Loucy (cell line): Measurements from ENCODE around the gene EFCAB8.

ENCODE experiments used
- H2AFZ ChIP-seq: fragments of 200-600 bp; sonication (generic); 2 replicates; pipeline ENCODE4 v1.6.0; 2016; ENCODE audit warnings: antibody characterized with exemption, mild to moderate bottlenecking, low read length, moderate library complexity
- H3F3A ChIP-seq: fragments of 200-600 bp; 2 replicates; pipeline ENCODE4 v1.6.0; 2016; ENCODE audit warnings: antibody characterized with exemption, low read depth, mild to moderate bottlenecking
- H3K27me3 ChIP-seq: fragments of 200-600 bp; sonication (generic); 2 replicates; pipeline ENCODE4 v1.6.1; 2014; ENCODE audit warnings: low read length, mild to moderate bottlenecking; ENCODE audit not compliant: insufficient read depth, poor library complexity, severe bottlenecking
- H3K36me3 ChIP-seq: fragments of 200-600 bp; sonication (generic); 2 replicates; pipeline ENCODE4 v1.6.1; 2016; ENCODE audit warnings: low read length; ENCODE audit not compliant: insufficient read depth
- H3K4me1 ChIP-seq: fragments of 200-600 bp; sonication (generic); 2 replicates; pipeline ENCODE4 v1.5.1; 2014; ENCODE audit warnings: low read length, mild to moderate bottlenecking; ENCODE audit not compliant: insufficient read depth, poor library complexity, severe bottlenecking
- H3K4me2 ChIP-seq: fragments of 200-600 bp; sonication (generic); 2 replicates; pipeline ENCODE4 v1.6.0; 2014; ENCODE audit warnings: antibody characterized with exemption, low read length, low read depth, mild to moderate bottlenecking; ENCODE audit not compliant: poor library complexity, severe bottlenecking
- H3K4me3 ChIP-seq: fragments of 200-600 bp; sonication (generic); 2 replicates; pipeline ENCODE4 v1.5.1; 2014; ENCODE audit warnings: low read length, mild to moderate bottlenecking, mixed read lengths; ENCODE audit not compliant: poor library complexity, severe bottlenecking
- H3K79me2 ChIP-seq: fragments of 200-600 bp; sonication (generic); 2 replicates; pipeline ENCODE4 v1.6.1; 2014; ENCODE audit warnings: low read length; ENCODE audit not compliant: insufficient read depth
- H3K9ac ChIP-seq: fragments of 200-600 bp; sonication (generic); 2 replicates; pipeline ENCODE4 v1.6.0; 2014; ENCODE audit warnings: mild to moderate bottlenecking, low read depth, low read length, moderate library complexity; ENCODE audit not compliant: poor library complexity, severe bottlenecking
- H3K9me2 ChIP-seq: fragments of 200-600 bp; sonication (generic); replicated peaks from 2 replicates; pipeline ENCODE4 v1.6.1; 2016; ENCODE audit warnings: low read depth, low read length, mixed read lengths
- H3K9me3 ChIP-seq: fragments of 200-600 bp; sonication (generic); 2 replicates; pipeline ENCODE4 v1.6.1; 2014; ENCODE audit warnings: mild to moderate bottlenecking, antibody characterized with exemption, low read length, low read depth; ENCODE audit not compliant: insufficient read depth
- H4K20me1 ChIP-seq: fragments of 200-600 bp; sonication (generic); 2 replicates; pipeline ENCODE4 v1.6.0; 2014; ENCODE audit warnings: antibody characterized with exemption, low read length, mild to moderate bottlenecking; ENCODE audit not compliant: insufficient read depth, poor library complexity, severe bottlenecking
- CTCF ChIP-seq: fragments of 200-600 bp; sonication (generic); conservative IDR thresholded peaks from 2 replicates; pipeline ENCODE4 v1.5.1; 2014; ENCODE audit warnings: mild to moderate bottlenecking, antibody characterized with exemption, low read length
- EZH2phosphoT487 ChIP-seq: fragments of 200-600 bp; IDR thresholded peaks from 2 replicates; pipeline ENCODE4 v1.6.1; 2018; ENCODE audit warnings: antibody characterized with exemption, mild to moderate bottlenecking, moderate library complexity, borderline replicate concordance

The EFCAB8 gene

GRCh38 chr20:32885185-32885584 lies 26.5 kb downstream of the EFCAB8 start:
- no peaks in the 10 kb centered on the region for H3K36me3 ChIP-seq
- no peak overlapping the region for H3K4me3 ChIP-seq
- TF ChIP-seq CTCF (no peak), EZH2phosphoT487 (no peak)
- no peak overlapping the region for H3K4me2 ChIP-seq
- no peaks in the 10 kb centered on the region for H3F3A ChIP-seq
- H3K9me3 ChIP-seq: no peaks in the 10 kb centered on the region
- no peaks in the 10 kb centered on the region for H3K9me2 ChIP-seq
- H3K4me1 ChIP-seq: no peaks in the 10 kb centered on the region
- H2AFZ ChIP-seq: no peak overlapping the region
- H3K79me2 ChIP-seq: no peaks in the 10 kb centered on the region
- no peaks in the 10 kb centered on the region for H4K20me1 ChIP-seq
- no peaks in the 10 kb centered on the region for H3K27me3 ChIP-seq
- no peak overlapping the region for H3K9ac ChIP-seq

- no peak overlapping the region for H3K4me3 ChIP-seq
Observed at GRCh38 chr20:32885952-32886351, 27.2 kb downstream of the EFCAB8 start.

GRCh38 chr20:32886652-32887051 lies 27.9 kb downstream of the EFCAB8 start:
- Histone ChIP-seq H3K36me3 (no peaks in the 10 kb centered on the region), H3K79me2 (no peaks in the 10 kb centered on the region), H2AFZ (no peak overlapping the region), H4K20me1 (no peaks in the 10 kb centered on the region), H3K27me3 (no peaks in the 10 kb centered on the region), H3K9me3 (no peaks in the 10 kb centered on the region), H3K4me3 (no peak overlapping the region), H3K9ac (no peak overlapping the region), H3K4me1 (no peaks in the 10 kb centered on the region), H3K4me2 (no peak overlapping the region), H3F3A (no peaks in the 10 kb centered on the region), H3K9me2 (no peaks in the 10 kb centered on the region)
- no peak for TF ChIP-seq CTCF
- no peak for TF ChIP-seq EZH2phosphoT487

More at GRCh38 chr20:32885952-32886351, 27.2 kb downstream of the EFCAB8 start:
- Histone ChIP-seq H2AFZ (no peak overlapping the region), H3K4me1 (no peaks in the 10 kb centered on the region), H3K9me3 (no peaks in the 10 kb centered on the region), H3K4me2 (no peak overlapping the region), H3F3A (no peaks in the 10 kb centered on the region), H3K9ac (no peak overlapping the region), H3K27me3 (no peaks in the 10 kb centered on the region), H3K36me3 (no peaks in the 10 kb centered on the region), H3K9me2 (no peaks in the 10 kb centered on the region), H4K20me1 (no peaks in the 10 kb centered on the region), H3K79me2 (no peaks in the 10 kb centered on the region)
- TF ChIP-seq EZH2phosphoT487: no peak
- no peak for TF ChIP-seq CTCF
